H9 (cell line): Measurements from ENCODE around the gene FAM81B. TPM values are rescaled to one million over a fixed set of nuclear protein-coding genes. Genes with fewer than 3 reads are reported as not detected.
A peak's percentile ranks its signal among the peaks of the same experiment; 100 is the strongest.

ENCODE experiments used
- DNase-seq: peaks from one replicate; pipeline ENCODE4 v3.0.0-alpha.2; 2017
- H2AFZ ChIP-seq: one replicate; pipeline ENCODE4 v1.6.1; 2013; ENCODE audit warnings: mild to moderate bottlenecking, low read length, control low read depth, moderate library complexity
- H2AK5ac ChIP-seq: 2 replicates; pipeline ENCODE4 v1.6.1; 2013; ENCODE audit warnings: low read length, control low read depth, mixed read lengths; ENCODE audit not compliant: insufficient read length
- H2BK120ac ChIP-seq: one replicate; pipeline ENCODE4 v1.6.1; 2013; ENCODE audit warnings: low read depth, mild to moderate bottlenecking, low read length, control low read depth, inconsistent platforms; ENCODE audit not compliant: poor library complexity, severe bottlenecking
- H2BK12ac ChIP-seq: 2 replicates; pipeline ENCODE4 v1.6.1; 2013; ENCODE audit warnings: low read length, control low read depth, mixed read lengths, low read depth; ENCODE audit not compliant: insufficient read length
- H2BK15ac ChIP-seq: 2 replicates; pipeline ENCODE4 v1.6.1; 2013; ENCODE audit warnings: low read depth, low read length, control low read depth
- H2BK20ac ChIP-seq: one replicate; pipeline ENCODE4 v1.6.1; 2013; ENCODE audit warnings: low read depth, mild to moderate bottlenecking, low read length, control low read depth, inconsistent platforms; ENCODE audit not compliant: poor library complexity, severe bottlenecking
- H2BK5ac ChIP-seq: 2 replicates; pipeline ENCODE4 v1.6.1; 2013; ENCODE audit warnings: low read length, control low read depth, mixed read lengths; ENCODE audit not compliant: insufficient read length
- H3K14ac ChIP-seq: 2 replicates; pipeline ENCODE4 v1.6.1; 2013; ENCODE audit warnings: low read length, control low read depth; ENCODE audit not compliant: insufficient read depth
- H3K18ac ChIP-seq: 2 replicates; pipeline ENCODE4 v1.6.1; 2013; ENCODE audit warnings: low read depth, mild to moderate bottlenecking, mixed read lengths, low read length, control low read depth; ENCODE audit not compliant: insufficient read length
- H3K23ac ChIP-seq: 2 replicates; pipeline ENCODE4 v1.6.1; 2013; ENCODE audit warnings: low read length, control low read depth, mixed read lengths, low read depth; ENCODE audit not compliant: insufficient read length
- H3K23me2 ChIP-seq: 2 replicates; pipeline ENCODE4 v1.6.1; 2013; ENCODE audit warnings: low read depth, mild to moderate bottlenecking, mixed read lengths, low read length, control low read depth; ENCODE audit not compliant: insufficient read length, poor library complexity, severe bottlenecking
- H3K27ac ChIP-seq: 2 replicates; pipeline ENCODE4 v1.5.1; 2013; ENCODE audit warnings: low read length, control low read depth, mixed read lengths, low read depth; ENCODE audit not compliant: insufficient read length
- H3K27me3 ChIP-seq: 2 replicates; pipeline ENCODE4 v1.6.1; 2013; ENCODE audit warnings: low read length, control low read depth, inconsistent platforms; ENCODE audit not compliant: insufficient read depth
- H3K4ac ChIP-seq: 2 replicates; pipeline ENCODE4 v1.6.1; 2013; ENCODE audit warnings: low read depth, mild to moderate bottlenecking, control low read depth, inconsistent platforms, low read length, moderate library complexity
- H3K4me1 ChIP-seq: 2 replicates; pipeline ENCODE4 v1.6.1; 2013; ENCODE audit warnings: low read length, control low read depth, inconsistent platforms; ENCODE audit not compliant: insufficient read depth
- H3K4me2 ChIP-seq: 2 replicates; pipeline ENCODE4 v1.6.1; 2013; ENCODE audit warnings: low read length, control low read depth, mixed read lengths; ENCODE audit not compliant: insufficient read length, insufficient read depth
- H3K56ac ChIP-seq: 2 replicates; pipeline ENCODE4 v1.6.1; 2013; ENCODE audit warnings: low read depth, mild to moderate bottlenecking, mixed read lengths, low read length, control low read depth; ENCODE audit not compliant: insufficient read length
- H3K79me1 ChIP-seq: 2 replicates; pipeline ENCODE4 v1.6.1; 2013; ENCODE audit warnings: low read depth, mild to moderate bottlenecking, moderate library complexity, low read length, control low read depth, inconsistent platforms; ENCODE audit not compliant: insufficient read depth, poor library complexity, severe bottlenecking
- H3K79me2 ChIP-seq: 2 replicates; pipeline ENCODE4 v1.6.1; 2013; ENCODE audit warnings: low read length, control low read depth, inconsistent platforms; ENCODE audit not compliant: insufficient read depth
- H3K9ac ChIP-seq: 2 replicates; pipeline ENCODE4 v1.6.1; 2013; ENCODE audit warnings: low read length, control low read depth, mixed read lengths; ENCODE audit not compliant: insufficient read length; ENCODE audit errors: extremely low read depth
- H3K9me3 ChIP-seq: one replicate; pipeline ENCODE4 v1.6.1; 2013; ENCODE audit warnings: low read depth, low read length, inconsistent platforms; ENCODE audit not compliant: control insufficient read depth
- H3T11ph ChIP-seq: one replicate; pipeline ENCODE4 v1.6.1; 2013; ENCODE audit warnings: mild to moderate bottlenecking, low read length, control low read depth, inconsistent platforms
- H4K20me1 ChIP-seq: one replicate; pipeline ENCODE4 v1.6.1; 2013; ENCODE audit not compliant: control insufficient read depth, insufficient read length, insufficient read depth
- H4K5ac ChIP-seq: 2 replicates; pipeline ENCODE4 v1.6.1; 2013; ENCODE audit warnings: low read depth, mild to moderate bottlenecking, mixed read lengths, low read length, control low read depth; ENCODE audit not compliant: insufficient read length
- H4K8ac ChIP-seq: replicated peaks from 2 replicates; pipeline ENCODE4 v1.6.1; 2013; ENCODE audit warnings: low read length, control low read depth, mixed read lengths, low read depth; ENCODE audit not compliant: insufficient read length
- H4K91ac ChIP-seq: 2 replicates; pipeline ENCODE4 v1.6.1; 2013; ENCODE audit warnings: low read depth, mild to moderate bottlenecking, moderate library complexity, mixed read lengths, low read length, control low read depth; ENCODE audit not compliant: insufficient read length
- H3K27ac Mint-ChIP-seq, 3 experiments: 2 replicates in 2 of 3; 3 replicates in 1 of 3; pipeline ENCODE4 v1.8.0; 2020 to 2021; ENCODE audit warnings: mixed read lengths in 3 of 3, mild to moderate bottlenecking in 1 of 3, moderate library complexity in 1 of 3
- H3K27me3 Mint-ChIP-seq: 2 replicates; pipeline ENCODE4 v1.8.0; 2021; ENCODE audit warnings: low read depth, mild to moderate bottlenecking, moderate library complexity, mixed read lengths
- H3K36me3 Mint-ChIP-seq, 3 experiments: 2 replicates in 2 of 3; 3 replicates in 1 of 3; pipeline ENCODE4 v1.8.0; 2020 to 2021; ENCODE audit warnings: low read depth in 3 of 3, mixed read lengths in 3 of 3; ENCODE audit not compliant: insufficient read depth in 1 of 3
- H3K4me1 Mint-ChIP-seq, 2 experiments: 2 replicates each; pipeline ENCODE4 v1.8.0; 2020; ENCODE audit warnings: mixed read lengths in 2 of 2
- H3K4me3 Mint-ChIP-seq, 2 experiments: 2 replicates in 1 of 2; 3 replicates in 1 of 2; pipeline ENCODE4 v1.8.0; 2020 to 2021; ENCODE audit warnings: mild to moderate bottlenecking in 2 of 2, mixed read lengths in 2 of 2, moderate library complexity in 1 of 2
- H3K9me3 Mint-ChIP-seq, 2 experiments: 2 replicates in 1 of 2; 3 replicates in 1 of 2; pipeline ENCODE4 v1.8.0; 2020; ENCODE audit warnings: mild to moderate bottlenecking in 2 of 2, mixed read lengths in 2 of 2, moderate library complexity in 1 of 2
- CTCF ChIP-seq: fragments of 200-600 bp; sonication (generic); conservative IDR thresholded peaks from 3 replicates; pipeline ENCODE4 v1.8.0; 2021; ENCODE audit warnings: antibody characterized with exemption, mild to moderate bottlenecking
- WGBS: extraction: QIAGEN DNeasy Blood & Tissue Kit; methylation state at CpG from one replicate; pipeline ENCODE4 v1.1.7; 2013; ENCODE audit warnings: missing lambda C conversion rate, low lambda C conversion rate, mixed read lengths; ENCODE audit not compliant: insufficient read length; ENCODE audit errors: extremely low coverage; 5-methylcytosine and 5-hydroxymethylcytosine counted together
- total RNA-seq: library from RNA; stranded (reverse); gene quantifications from 2 replicates; pipeline ENCODE4 v1.2.1, GENCODE V29; 2021

The FAM81B gene
- total RNA-seq, 1 experiment from 2014 or later, result not detected

GRCh38 chr5:95486191-95486590, 95.0 kb downstream of the FAM81B start:
- H4K8ac ChIP-seq, result no peak overlapping the region
- TF ChIP-seq CTCF, result no peak
- no peaks in the 10 kb centered on the region for H3K27me3 Mint-ChIP-seq
- no peak overlapping the region for H4K5ac ChIP-seq
- no peaks in the 10 kb centered on the region for H3K79me1 ChIP-seq
- no peak overlapping the region for H3K9ac ChIP-seq
- H2BK12ac ChIP-seq, result no peak overlapping the region
- no peak overlapping the region for H3K27ac ChIP-seq
- no peaks in the 10 kb centered on the region for H3K4me1 ChIP-seq
- H3K9me3 ChIP-seq, result no peaks in the 10 kb centered on the region
- no peak overlapping the region for H3K56ac ChIP-seq
- H3K27me3 ChIP-seq, result no peaks in the 10 kb centered on the region
- peaks cover 0 to 2% of the 10 kb centered on the region in 2 experiments; a peak in 3 of 5 replicates for H3K9me3 Mint-ChIP-seq
- peaks cover 55 to 67% (median 65%) of the 10 kb centered on the region in 3 experiments for H3K36me3 Mint-ChIP-seq
- no peak overlapping the region for H3K18ac ChIP-seq
- no peak overlapping the region for H2BK15ac ChIP-seq
- H2AFZ ChIP-seq, result no peak overlapping the region
- H2BK5ac ChIP-seq, result no peak overlapping the region
- no peak overlapping the region for H3K4ac ChIP-seq
- no peak overlapping the region for H2BK20ac ChIP-seq
- H3K4me2 ChIP-seq, result no peak overlapping the region
- peak overlapping the region in 2 of 3 experiments; percentile 82 to 90; a peak in 5 of 7 replicates for H3K27ac Mint-ChIP-seq
- H3K14ac ChIP-seq, result no peak overlapping the region
- H3T11ph ChIP-seq, result no peak overlapping the region
- no peak overlapping the region for H2BK120ac ChIP-seq
- H3K4me3 Mint-ChIP-seq, result no peak overlapping the region
- H4K91ac ChIP-seq, result no peak overlapping the region
- H4K20me1 ChIP-seq, result no peaks in the 10 kb centered on the region
- H3K79me2 ChIP-seq, result no peaks in the 10 kb centered on the region
- no peak overlapping the region for H2AK5ac ChIP-seq
- no peak overlapping the region for H3K23ac ChIP-seq
- no peaks in the 10 kb centered on the region for H3K23me2 ChIP-seq
- peak; percentile 38 for DNase-seq
- WGBS, result no CpG with 5 or more reads among the region's 2 CpGs
- peaks cover 7 to 14% of the 10 kb centered on the region in 2 experiments; a peak in 3 of 4 replicates for H3K4me1 Mint-ChIP-seq
